Psoas muscle (tissue), 8 donors: ENCODE results near the gene PYCARD. TPM values are rescaled to one million over a fixed set of nuclear protein-coding genes. Genes with fewer than 3 reads are reported as not detected.

ENCODE experiments used
- ATAC-seq, 4 donors: fragments of 200-7000 bp; cut with Tn5 transposase; one replicate each; pipeline ENCODE4 v1.9.1; 2020; ENCODE audit warnings: moderate library complexity in 3 of 4, mild to moderate bottlenecking in 2 of 4
- DNase-seq, 2 donors: peaks; one replicate each; pipeline ENCODE4 v3.0.0-alpha.2; 2020
- H3K27ac ChIP-seq: fragments of 200-600 bp; one replicate; pipeline ENCODE4 v1.8.0; 2022
- H3K27me3 ChIP-seq, 3 donors: fragments of 200-600 bp in 1 of 3; one replicate each; pipeline versions ENCODE4 v1.6.1 to v1.8.0; 2013 to 2022; ENCODE audit warnings: low read length in 2 of 3, mild to moderate bottlenecking in 2 of 3, moderate library complexity in 1 of 3; ENCODE audit not compliant: insufficient read depth in 3 of 3
- H3K36me3 ChIP-seq, 2 donors: fragments of 200-600 bp in 1 of 2; one replicate each; pipeline versions ENCODE4 v1.6.1 to v1.8.0; 2013 to 2022; ENCODE audit warnings: low read depth in 1 of 2, mild to moderate bottlenecking in 1 of 2, moderate library complexity in 1 of 2; ENCODE audit not compliant: insufficient read depth in 1 of 2
- H3K4me1 ChIP-seq: fragments of 200-600 bp; one replicate; pipeline ENCODE4 v1.8.0; 2022
- H3K4me3 ChIP-seq: fragments of 200-600 bp; one replicate; pipeline ENCODE4 v1.8.0; 2022; ENCODE audit warnings: mild to moderate bottlenecking
- H3K9me3 ChIP-seq: fragments of 200-600 bp; one replicate; pipeline ENCODE4 v1.8.0; 2022
- WGBS, 3 donors: extraction: QIAGEN DNeasy Blood & Tissue Kit; methylation state at CpG; one replicate each; pipeline versions ENCODE4 v1.1.6 to v1.1.7; 2013; 5-methylcytosine and 5-hydroxymethylcytosine counted together
- intact Hi-C, 2 donors: fragments of 100-400 bp; cut with DNase I; formaldehyde crosslinking; loops; one replicate each; pipeline versions ENCODE4 v1.11.0 to v1.14.2; 2022
- polyA plus RNA-seq, 3 donors: library from polyadenylated mRNA; stranded (reverse); fragments of 200-250 nt; gene quantifications; one replicate each; pipeline ENCODE4 v1.2.3, GENCODE V29; 2013
- total RNA-seq, 4 donors: library from RNA; stranded (reverse); fragmentation: NEBNext Ultra II Directional in 2 of 4; extraction: Animal tissue kit (Norgen Biotek cat#: 25700) in 2 of 4; gene quantifications; one replicate each; pipeline versions ENCODE4 v1.2.1 to v1.2.4, GENCODE V29; 2021 to 2023
- TF ChIP-seq, protein P1 (sequence below): fragments of 200-600 bp; IDR thresholded peaks from one replicate; pipeline ENCODE4 v1.8.0; 2022; ENCODE audit warnings: antibody characterized with exemption
- donor health status: healthy with polysubstance abuse.
- donor health status: DM: no; HTN: no; CAD: no; lungs with moderate emphysema.
- donor health status: Bipolar disorder and iron deficiency.
- donor health status: healthy.
- donor health status: DM: yes; HTN: yes; CAD: no.
- donor health status: DM: no; HTN: no; CAD: no.
- donor health status: DM: no; HTN: no; CAD: no.
- donor health status: DM: yes; HTN: yes; CAD: no.

PYCARD gene
- total and polyA plus RNA-seq, 7 donors, result 2.1 to 4.9 (median 3.1) TPM

DNA sequence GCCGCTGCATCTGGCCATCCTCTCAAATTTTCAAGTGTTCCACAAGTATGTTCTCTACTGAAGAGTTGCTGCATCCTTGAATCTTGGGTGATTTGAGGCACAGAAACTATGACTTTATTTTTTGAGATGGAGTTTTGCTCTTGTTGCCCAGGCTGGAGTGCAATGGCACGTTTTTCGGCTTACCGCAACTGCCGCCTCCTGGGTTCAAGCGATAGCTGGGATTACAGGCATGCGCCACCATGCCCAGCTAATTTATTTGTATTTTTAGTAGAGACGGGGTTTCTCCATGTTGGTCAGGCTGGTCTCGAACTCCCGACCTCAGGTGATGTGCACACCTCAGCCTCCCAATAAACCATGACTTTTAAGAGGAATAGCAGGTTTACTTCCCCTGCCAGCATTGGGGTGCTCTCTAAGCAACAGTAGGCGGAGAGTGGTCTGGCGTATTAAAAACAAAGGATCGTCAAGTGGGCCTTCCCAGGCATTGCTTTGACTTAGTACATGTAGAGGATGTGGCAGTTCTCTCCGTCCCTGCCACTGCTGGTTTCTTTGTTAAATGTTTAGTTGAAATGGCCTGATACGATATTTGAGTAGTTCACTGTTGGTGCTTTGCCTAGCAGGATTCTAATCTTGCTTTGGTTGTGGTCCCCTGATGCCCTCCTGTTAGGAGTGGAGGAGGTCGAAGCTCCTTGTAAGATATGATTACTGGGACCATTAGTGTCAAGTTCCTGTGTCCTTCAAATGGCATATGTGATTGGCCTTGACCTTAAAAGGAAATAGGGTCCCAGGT is 9.5 kb downstream of the PYCARD start:
- intact Hi-C loops, result no loop called here
- Histone ChIP-seq H3K4me1 (no peaks in the 10 kb centered on the region), H3K4me3 (no peak overlapping the region), H3K27me3 (no peaks in the 10 kb centered on the region), H3K36me3 (peaks cover 33 to 98% of the 10 kb centered on the region in 2 donors), H3K9me3 (no peaks in the 10 kb centered on the region), H3K27ac (no peak overlapping the region)
- 88 to 90% (median 89%) methylated on average over 16 of the region's 16 CpGs for WGBS, 3 donors
- TF ChIP-seq, protein P1, sequence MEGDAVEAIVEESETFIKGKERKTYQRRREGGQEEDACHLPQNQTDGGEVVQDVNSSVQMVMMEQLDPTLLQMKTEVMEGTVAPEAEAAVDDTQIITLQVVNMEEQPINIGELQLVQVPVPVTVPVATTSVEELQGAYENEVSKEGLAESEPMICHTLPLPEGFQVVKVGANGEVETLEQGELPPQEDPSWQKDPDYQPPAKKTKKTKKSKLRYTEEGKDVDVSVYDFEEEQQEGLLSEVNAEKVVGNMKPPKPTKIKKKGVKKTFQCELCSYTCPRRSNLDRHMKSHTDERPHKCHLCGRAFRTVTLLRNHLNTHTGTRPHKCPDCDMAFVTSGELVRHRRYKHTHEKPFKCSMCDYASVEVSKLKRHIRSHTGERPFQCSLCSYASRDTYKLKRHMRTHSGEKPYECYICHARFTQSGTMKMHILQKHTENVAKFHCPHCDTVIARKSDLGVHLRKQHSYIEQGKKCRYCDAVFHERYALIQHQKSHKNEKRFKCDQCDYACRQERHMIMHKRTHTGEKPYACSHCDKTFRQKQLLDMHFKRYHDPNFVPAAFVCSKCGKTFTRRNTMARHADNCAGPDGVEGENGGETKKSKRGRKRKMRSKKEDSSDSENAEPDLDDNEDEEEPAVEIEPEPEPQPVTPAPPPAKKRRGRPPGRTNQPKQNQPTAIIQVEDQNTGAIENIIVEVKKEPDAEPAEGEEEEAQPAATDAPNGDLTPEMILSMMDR, result no peak
- DNase-seq (no peak), ATAC-seq (no peak)

GRCh38 chr16:31191697-31192428 is 10.7 kb downstream of the PYCARD start:
- intact Hi-C loops, result no loop called here
- no peak overlapping the region for H3K4me3 ChIP-seq
- no peaks in the 10 kb centered on the region for H3K27me3 ChIP-seq
- H3K27ac ChIP-seq, result no peak overlapping the region
- 79 to 84% (median 79%) methylated on average over 5 of the region's 5 CpGs for WGBS, 3 donors
- no peak for ATAC-seq
- peaks cover 7% of the 10 kb centered on the region for H3K4me1 ChIP-seq
- H3K9me3 ChIP-seq, result no peaks in the 10 kb centered on the region
- DNase-seq, result no peak
- TF ChIP-seq, protein P1, result no peak
- peaks cover 37 to 100% of the 10 kb centered on the region in 2 donors for H3K36me3 ChIP-seq

- no peaks in the 10 kb centered on the region for H3K27me3 ChIP-seq
- intact Hi-C loops, result no loop called here
- 91 to 97% (median 94%) methylated on average over 17 of the region's 17 CpGs for WGBS, 3 donors
These were observed 11.6 kb downstream of the PYCARD start for GRCh38 chr16:31190818-31191444.

DNA sequence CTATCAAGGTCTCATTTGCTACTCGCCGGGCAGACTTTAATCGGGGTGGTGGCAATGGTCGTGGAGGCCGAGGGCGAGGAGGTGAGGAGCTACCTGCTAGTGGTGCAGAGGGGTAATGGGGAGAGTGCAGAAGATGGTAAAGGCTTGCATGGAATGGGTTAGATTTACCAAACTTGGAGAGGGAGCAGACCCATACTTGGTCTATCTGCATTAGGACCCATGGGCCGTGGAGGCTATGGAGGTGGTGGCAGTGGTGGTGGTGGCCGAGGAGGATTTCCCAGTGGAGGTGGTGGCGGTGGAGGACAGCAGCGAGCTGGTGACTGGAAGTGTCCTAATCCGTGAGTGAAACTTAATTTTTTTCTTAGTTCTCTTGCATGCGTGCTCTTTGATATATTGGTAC is 12.5 kb downstream of the PYCARD start:
- TF ChIP-seq, protein P1, result no peak
- DNase-seq (no peak), ATAC-seq (no peak)
- intact Hi-C loops, result no loop called here
- no peaks in the 10 kb centered on the region for H3K9me3 ChIP-seq
- peaks cover 7% of the 10 kb centered on the region for H3K4me1 ChIP-seq
- H3K27me3 ChIP-seq, result no peaks in the 10 kb centered on the region
- no peak overlapping the region for H3K4me3 ChIP-seq
- H3K36me3 ChIP-seq, result peaks cover 53 to 100% of the 10 kb centered on the region in 2 donors
- H3K27ac ChIP-seq, result no peak overlapping the region
- WGBS, 3 donors, result 91 to 96% (median 94%) methylated on average over 12 of the region's 12 CpGs

More at GRCh38 chr16:31190818-31191444, 11.6 kb downstream of the PYCARD start:
- Histone ChIP-seq H3K36me3 (peaks cover 45 to 100% of the 10 kb centered on the region in 2 donors), H3K4me1 (peaks cover 7% of the 10 kb centered on the region), H3K4me3 (no peak overlapping the region), H3K9me3 (no peaks in the 10 kb centered on the region), H3K27ac (no peak overlapping the region)
- TF ChIP-seq, protein P1, result no peak
- no peak for ATAC-seq
- no peak for DNase-seq
